ENCODE data around the gene WWTR1.

DNA sequence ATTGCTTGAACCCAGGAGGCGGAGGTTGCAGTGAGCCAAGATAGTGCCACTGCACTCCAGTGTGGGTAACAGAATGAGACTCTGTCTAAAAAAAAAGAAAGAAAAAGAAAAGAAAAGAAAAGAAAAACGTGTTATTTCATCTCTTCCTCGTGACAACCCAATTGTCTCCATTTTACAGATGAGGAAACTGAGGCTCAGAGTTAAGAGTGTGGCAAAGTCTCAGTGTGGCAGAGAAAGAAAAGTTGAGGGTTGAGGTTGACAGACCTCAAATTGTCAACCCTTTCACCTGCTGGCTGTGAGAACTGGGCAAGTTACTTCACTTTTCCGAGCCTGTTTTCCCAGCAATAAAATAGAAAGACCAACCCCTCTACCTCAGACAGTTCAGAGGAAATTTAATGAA, 123.7 kb downstream of the WWTR1 start:
- TF ChIP-seq, protein P1, sequence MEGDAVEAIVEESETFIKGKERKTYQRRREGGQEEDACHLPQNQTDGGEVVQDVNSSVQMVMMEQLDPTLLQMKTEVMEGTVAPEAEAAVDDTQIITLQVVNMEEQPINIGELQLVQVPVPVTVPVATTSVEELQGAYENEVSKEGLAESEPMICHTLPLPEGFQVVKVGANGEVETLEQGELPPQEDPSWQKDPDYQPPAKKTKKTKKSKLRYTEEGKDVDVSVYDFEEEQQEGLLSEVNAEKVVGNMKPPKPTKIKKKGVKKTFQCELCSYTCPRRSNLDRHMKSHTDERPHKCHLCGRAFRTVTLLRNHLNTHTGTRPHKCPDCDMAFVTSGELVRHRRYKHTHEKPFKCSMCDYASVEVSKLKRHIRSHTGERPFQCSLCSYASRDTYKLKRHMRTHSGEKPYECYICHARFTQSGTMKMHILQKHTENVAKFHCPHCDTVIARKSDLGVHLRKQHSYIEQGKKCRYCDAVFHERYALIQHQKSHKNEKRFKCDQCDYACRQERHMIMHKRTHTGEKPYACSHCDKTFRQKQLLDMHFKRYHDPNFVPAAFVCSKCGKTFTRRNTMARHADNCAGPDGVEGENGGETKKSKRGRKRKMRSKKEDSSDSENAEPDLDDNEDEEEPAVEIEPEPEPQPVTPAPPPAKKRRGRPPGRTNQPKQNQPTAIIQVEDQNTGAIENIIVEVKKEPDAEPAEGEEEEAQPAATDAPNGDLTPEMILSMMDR (optimal IDR thresholded peaks at IDR 0.05 in 1 of 3, IDR thresholded peaks at IDR 0.05 in 1 of 3, conservative IDR thresholded peaks at IDR 0.05 in 1 of 3; ENCODE audit: extremely low read depth in 1 of 3, insufficient read depth in 2 of 3, low read length in 3 of 3): no peak
- TF ChIP-seq EZH2 (IDR thresholded peaks at IDR 0.05; ENCODE audit: low read length): no peak
